Right lobe of liver (tissue), 6 donors: ENCODE results near the gene CST8. TPM values are rescaled to one million over a fixed set of nuclear protein-coding genes. Genes with fewer than 3 reads are reported as not detected.

Experiments used
- ATAC-seq, 4 donors: fragments of 200-7000 bp; cut with Tn5 transposase; one replicate each; pipeline ENCODE4 v1.9.1; 2020; ENCODE audit warnings: mild to moderate bottlenecking in 4 of 4, moderate library complexity in 4 of 4
- DNase-seq, 3 donors: peaks; one replicate each; pipeline ENCODE4 v3.0.0-alpha.2; 2020
- H3K27ac ChIP-seq, 3 donors: fragments of 200-600 bp; one replicate each; pipeline ENCODE4 v1.8.0; 2022
- H3K27me3 ChIP-seq, 2 donors: fragments of 200-600 bp; one replicate each; pipeline ENCODE4 v1.8.0; 2022
- H3K36me3 ChIP-seq, 4 donors: fragments of 200-600 bp; sonication (generic) in 1 of 4; one replicate each; pipeline versions ENCODE4 v1.5.1 to v1.8.0; 2017 to 2022; ENCODE audit warnings: control low read depth in 1 of 4
- H3K4me1 ChIP-seq, 4 donors: fragments of 200-600 bp; sonication (generic) in 1 of 4; one replicate each; pipeline versions ENCODE4 v1.5.1 to v1.8.0; 2017 to 2022; ENCODE audit warnings: control low read depth in 1 of 4
- H3K4me3 ChIP-seq, 3 donors: fragments of 200-600 bp; one replicate each; pipeline ENCODE4 v1.8.0; 2022
- H3K9me3 ChIP-seq, 4 donors: fragments of 200-600 bp; sonication (generic) in 1 of 4; one replicate each; pipeline versions ENCODE4 v1.5.1 to v1.8.0; 2017 to 2022; ENCODE audit warnings: control low read depth in 1 of 4
- CTCF ChIP-seq, 4 donors: fragments of 200-600 bp in 3 of 4; fragments of 450-650 bp in 1 of 4; IDR thresholded peaks; one replicate each; pipeline versions ENCODE4 v1.5.1 to v1.8.0; 2016 to 2022; ENCODE audit warnings: antibody characterized with exemption in 4 of 4, mild to moderate bottlenecking in 2 of 4
- POLR2A ChIP-seq: fragments of 450-650 bp; IDR thresholded peaks from one replicate; pipeline ENCODE4 v1.6.1; 2017; ENCODE audit warnings: antibody characterized with exemption, mild to moderate bottlenecking
- WGBS: methylation state at CpG from one replicate; pipeline ENCODE4 v1.1.6; 2018; ENCODE audit warnings: low coverage, low lambda C conversion rate; ENCODE audit not compliant: insufficient coverage; ENCODE audit errors: missing lambda C conversion rate; 5-methylcytosine and 5-hydroxymethylcytosine counted together
- intact Hi-C, 2 donors: fragments of 100-400 bp; cut with DNase I; formaldehyde crosslinking; loops; one replicate each; pipeline versions ENCODE4 v1.11.2 to v1.14.1; 2022
- total RNA-seq, 6 experiments: library from RNA; depleted of rRNA in 2 of 6; stranded (reverse); fragments of >200 nt in 2 of 6; fragmentation: NEBNext Ultra II Directional in 3 of 6; extraction: Animal tissue kit (Norgen Biotek cat#: 25700) in 3 of 6; gene quantifications; one replicate each; pipeline versions ENCODE4 v1.1.0 to v1.2.4, GENCODE V29; 2016 to 2023
- donor health status: DM: no; HTN: yes; CAD: no.
- donor health status: DM: no; HTN: no; CAD: no.
- donor health status: DM: no; HTN: no; CAD: no.
- donor health status: DM: no; HTN: yes; CAD: no.
- donor health status: DM: no; HTN: yes; CAD: no.

CST8 gene
- total RNA-seq, 6 experiments from 2014 or later: not detected

GRCh38 chr20:23514848-23515247 lies 23.9 kb downstream of the CST8 start:
- H3K4me1 ChIP-seq: no peaks in the 10 kb centered on the region
- DNase-seq (no peak), ATAC-seq (no peak)
- H3K36me3 ChIP-seq: no peaks in the 10 kb centered on the region
- no peak overlapping the region for H3K27ac ChIP-seq
- TF ChIP-seq POLR2A (no peak), CTCF (IDR thresholded peaks at IDR 0.05) (no peak)
- no peaks in the 10 kb centered on the region for H3K9me3 ChIP-seq
- 38% methylated on average over 1 of the region's 1 CpG for WGBS
- intact Hi-C loops: no loop called here
- H3K4me3 ChIP-seq: no peak overlapping the region
- H3K27me3 ChIP-seq: no peaks in the 10 kb centered on the region

- TF ChIP-seq POLR2A: no peak
- no peak for TF ChIP-seq CTCF (IDR thresholded peaks at IDR 0.05)
- H3K36me3 ChIP-seq: no peaks in the 10 kb centered on the region
- no peaks in the 10 kb centered on the region for H3K4me1 ChIP-seq
- no peak overlapping the region for H3K4me3 ChIP-seq
- H3K27me3 ChIP-seq: no peaks in the 10 kb centered on the region
- H3K9me3 ChIP-seq: no peaks in the 10 kb centered on the region
- intact Hi-C loops: no loop called here
- no peak for DNase-seq
- WGBS: 71% methylated on average over 5 of the region's 5 CpGs
- ATAC-seq: no peak
- H3K27ac ChIP-seq: no peak overlapping the region
Measured at GRCh38 chr20:23515250-23515939, 24.5 kb downstream of the CST8 start.

GRCh38 chr20:23517719-23518118 lies 26.8 kb downstream of the CST8 start:
- Histone ChIP-seq H3K4me1 (no peaks in the 10 kb centered on the region), H3K9me3 (no peaks in the 10 kb centered on the region), H3K27ac (no peak overlapping the region), H3K4me3 (no peak overlapping the region), H3K36me3 (no peaks in the 10 kb centered on the region), H3K27me3 (no peaks in the 10 kb centered on the region)
- ATAC-seq: no peak
- intact Hi-C loops: no loop called here
- WGBS: 23% methylated on average over 1 of the region's 4 CpGs
- no peak for TF ChIP-seq CTCF (IDR thresholded peaks at IDR 0.05)
- no peak for TF ChIP-seq POLR2A
- no peak for DNase-seq

- Histone ChIP-seq H3K27me3 (no peaks in the 10 kb centered on the region), H3K27ac (no peak overlapping the region), H3K4me1 (no peaks in the 10 kb centered on the region), H3K9me3 (no peaks in the 10 kb centered on the region), H3K36me3 (no peaks in the 10 kb centered on the region), H3K4me3 (no peak overlapping the region)
- no peak for TF ChIP-seq CTCF (IDR thresholded peaks at IDR 0.05)
- TF ChIP-seq POLR2A: no peak
- DNase-seq (no peak), ATAC-seq (no peak)
- WGBS: 33% methylated on average over 3 of the region's 6 CpGs
- intact Hi-C loops: no loop called here
Measured at GRCh38 chr20:23519556-23519955, 28.6 kb downstream of the CST8 start.
